Measurements from ENCODE around the gene CXCL14.

Gene CXCL14

GRCh38 chr5:135596157-135596763 is 17.5 kb upstream of the CXCL14 start:
- no peak for DNase-seq

- DNase-seq = no peak
Observed at GRCh38 chr5:135594416-135594960, 15.7 kb upstream of the CXCL14 start.

DNA sequence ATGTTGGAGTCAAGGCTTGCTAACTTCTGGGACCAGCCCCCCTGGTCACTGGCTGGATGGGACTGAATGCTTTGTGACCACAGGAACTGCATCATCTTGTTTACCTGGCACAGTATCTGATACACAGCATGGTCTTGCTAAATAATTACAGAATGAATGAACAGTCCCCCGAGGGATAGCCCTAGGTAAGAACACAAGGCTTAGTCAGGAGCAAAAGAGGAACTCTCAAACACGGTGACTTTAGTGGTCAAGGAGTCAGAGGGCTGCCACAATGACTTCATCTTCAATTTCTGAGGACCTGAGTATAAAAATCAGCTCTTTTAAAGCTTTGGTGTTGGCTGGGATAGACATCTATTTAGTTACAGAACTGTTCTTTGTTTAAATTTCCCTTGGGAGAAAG is 15.1 kb upstream of the CXCL14 start:
- DNase-seq = no peak

DNA sequence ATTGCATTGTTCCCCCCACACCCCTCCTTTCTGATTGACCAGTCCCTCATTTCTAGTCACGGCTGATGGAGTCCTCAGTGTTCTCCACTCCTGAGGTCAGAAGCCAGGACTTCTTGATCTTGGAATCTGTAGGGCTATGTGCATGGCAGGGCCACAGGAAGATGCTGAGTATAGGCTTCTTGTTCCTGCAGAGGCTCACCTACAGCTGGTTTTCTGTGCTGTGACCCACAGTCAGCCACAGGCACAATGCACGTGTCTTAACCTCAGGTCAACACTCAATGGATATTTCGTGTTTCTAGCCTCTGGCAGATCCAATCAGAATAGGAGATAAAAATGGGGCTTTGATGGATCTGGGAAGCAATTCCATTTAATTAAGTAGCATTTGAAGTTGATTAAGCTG is 14.3 kb upstream of the CXCL14 start:
- no peak for DNase-seq

DNA sequence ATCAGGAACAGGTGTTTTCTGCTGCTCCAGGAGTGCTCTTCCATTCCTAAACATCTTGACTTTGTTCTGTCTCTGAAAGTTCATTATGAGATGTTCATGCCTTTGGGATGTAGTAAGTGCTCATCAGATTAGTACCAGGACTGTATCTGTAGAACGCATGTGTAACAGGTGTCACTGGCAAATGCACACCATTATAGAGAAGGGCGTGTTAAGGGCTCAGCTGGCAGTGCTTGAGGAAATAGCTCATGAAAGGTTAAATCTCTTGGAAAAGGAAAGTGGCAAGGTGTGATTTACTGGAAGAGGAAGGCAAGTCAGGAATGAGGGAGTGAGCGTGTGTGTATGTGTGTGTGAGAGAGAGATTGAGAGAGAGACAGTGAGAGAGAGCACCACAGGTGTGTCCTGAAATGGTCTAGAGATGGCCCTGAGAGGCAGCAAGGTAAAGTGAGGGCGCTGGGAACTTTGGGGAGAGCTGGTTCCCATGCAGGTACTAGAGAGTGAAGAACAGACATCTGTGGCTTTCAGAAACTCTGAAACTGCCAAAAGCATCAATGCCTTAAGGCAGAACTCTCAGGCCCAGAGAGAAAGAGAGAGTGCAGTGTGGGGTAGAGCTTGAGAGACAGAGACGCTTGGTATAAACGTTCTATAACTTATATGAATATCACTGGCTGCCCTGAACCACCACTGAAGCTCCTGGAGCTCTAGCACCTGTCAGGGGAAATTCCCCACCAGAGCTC is 13.7 kb upstream of the CXCL14 start:
- no peak for DNase-seq

- DNase-seq = no peak
Observed at GRCh38 chr5:135591277-135591676, 12.5 kb upstream of the CXCL14 start.

DNA sequence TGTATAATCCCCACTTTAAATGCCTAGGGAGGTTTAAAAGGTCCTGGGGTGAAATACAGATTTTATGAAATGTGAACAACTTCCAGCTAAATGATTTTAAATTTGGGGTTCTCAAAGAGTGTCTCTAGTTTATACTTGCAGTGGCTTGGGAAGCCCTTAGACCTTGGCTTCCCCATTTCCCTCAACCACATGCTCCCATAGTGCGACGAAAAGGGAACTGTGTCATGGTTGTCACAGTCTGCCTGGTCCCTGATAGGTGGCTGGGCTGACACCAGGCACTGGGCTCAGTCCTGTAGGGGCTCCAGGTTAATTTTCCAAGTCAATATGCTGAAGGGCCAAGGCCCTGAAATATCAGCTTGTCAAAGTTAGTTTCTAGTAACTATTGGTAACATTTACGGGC is 10.4 kb upstream of the CXCL14 start:
- DNase-seq = peak; percentile 21 to 53

DNA sequence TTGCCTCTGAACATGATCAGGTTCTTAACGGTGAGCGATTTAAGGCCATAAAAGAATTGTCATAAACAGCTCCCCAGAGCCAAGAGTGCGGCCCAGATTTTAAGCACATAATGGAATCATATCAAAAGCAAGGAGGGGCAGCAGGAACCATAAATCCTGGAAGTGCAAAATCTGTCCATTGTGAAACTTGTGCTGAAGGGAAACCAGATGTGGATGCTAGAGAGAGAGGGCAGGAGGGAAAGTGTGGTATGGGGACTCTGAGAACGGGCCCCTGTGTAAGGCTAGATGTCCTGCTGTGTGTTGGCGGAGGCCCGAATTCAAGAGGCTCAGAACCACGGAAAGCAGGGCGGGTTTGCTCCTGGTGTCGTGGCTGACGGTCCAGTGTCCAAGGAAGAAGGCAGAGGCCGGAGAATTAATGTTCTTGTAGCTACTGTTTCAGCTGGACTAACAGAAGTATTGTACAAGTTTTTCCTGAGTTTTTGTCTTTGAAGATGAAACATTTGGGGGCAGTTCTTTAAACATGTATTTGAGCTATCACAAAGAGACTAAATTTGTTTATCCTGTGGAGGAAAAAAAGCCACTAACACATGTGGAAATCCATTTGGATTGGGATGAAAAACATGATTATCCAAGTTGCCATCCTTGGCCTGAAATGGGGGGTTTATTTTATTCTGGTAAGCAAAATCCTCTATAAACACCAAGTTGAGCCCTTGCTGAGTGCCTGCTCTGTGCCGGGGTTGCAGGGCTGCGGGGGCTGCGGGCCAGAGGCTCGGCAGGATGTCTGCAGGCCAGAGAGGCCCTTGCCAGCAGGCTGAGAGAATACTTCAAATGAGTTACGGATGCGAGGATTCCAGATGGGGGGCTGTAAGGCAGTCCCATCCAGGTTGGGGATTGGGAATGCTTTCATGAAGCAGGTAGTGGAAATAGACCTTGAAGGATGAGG is 9.2 kb upstream of the CXCL14 start:
- no peak for DNase-seq

DNA sequence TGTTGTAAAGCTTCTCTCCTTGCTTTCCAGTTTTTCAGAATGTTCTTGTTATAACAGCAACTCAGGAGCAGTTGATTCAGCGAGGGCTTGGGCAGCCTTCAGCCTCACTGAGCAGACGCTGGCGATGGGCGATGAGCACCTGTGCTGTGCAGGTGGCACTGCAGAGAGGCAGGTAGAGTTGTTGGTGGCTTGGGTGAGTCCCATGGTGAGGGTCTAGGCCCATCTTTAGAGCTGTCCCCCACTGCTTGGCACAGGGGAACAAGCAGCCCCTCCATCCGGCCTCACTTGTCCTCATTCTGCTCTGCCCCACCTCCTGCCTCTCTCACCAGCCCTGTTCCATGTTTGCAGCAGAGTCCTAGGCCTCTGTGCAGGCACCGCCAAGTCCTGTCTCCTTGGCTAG is 6.1 kb upstream of the CXCL14 start:
- DNase-seq = no peak

DNA sequence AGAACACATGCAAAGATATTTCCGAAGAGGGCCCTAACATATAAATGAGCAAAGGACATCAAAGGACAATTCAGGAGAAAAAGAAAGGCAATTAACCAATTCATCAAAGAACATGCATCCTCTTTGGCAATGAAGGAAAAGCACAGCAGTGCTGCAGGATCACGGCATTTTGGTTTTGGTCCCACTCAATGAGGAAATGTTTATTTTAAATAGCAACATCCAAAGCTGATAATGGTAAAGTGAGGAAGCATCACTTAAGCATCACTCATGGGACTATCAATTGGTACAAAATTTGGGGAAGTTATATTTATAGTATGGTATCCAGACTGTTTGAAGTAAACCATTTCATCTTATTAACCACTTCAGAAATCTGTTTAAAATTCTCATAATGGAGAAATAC is 5.5 kb upstream of the CXCL14 start:
- DNase-seq = no peak

- DNase-seq = no peak
Observed at GRCh38 chr5:135582099-135582781, 3.4 kb upstream of the CXCL14 start.

DNA sequence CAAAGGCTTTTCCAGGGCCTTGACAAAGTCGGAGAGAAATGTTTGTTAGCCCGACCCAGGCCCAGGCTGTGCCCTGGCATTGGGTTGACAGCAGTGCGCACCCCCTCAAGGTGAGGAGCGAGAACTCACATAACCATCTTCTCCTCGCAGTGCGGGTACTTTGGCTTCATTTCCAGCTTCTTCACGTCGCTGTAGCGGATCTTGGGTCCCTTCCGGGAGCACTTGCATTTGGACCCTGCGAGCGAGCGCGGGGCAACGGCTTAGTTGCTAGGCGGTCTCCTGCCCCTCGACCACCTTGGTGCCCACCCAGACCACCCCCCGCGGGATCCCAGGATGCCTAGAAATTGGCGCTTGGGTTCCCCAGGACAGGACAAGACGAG is 496 bp downstream of the CXCL14 start:
- DNase-seq = no peak

GRCh38 chr5:135577421-135577820 is 1.4 kb downstream of the CXCL14 start:
- DNase-seq = no peak

DNA sequence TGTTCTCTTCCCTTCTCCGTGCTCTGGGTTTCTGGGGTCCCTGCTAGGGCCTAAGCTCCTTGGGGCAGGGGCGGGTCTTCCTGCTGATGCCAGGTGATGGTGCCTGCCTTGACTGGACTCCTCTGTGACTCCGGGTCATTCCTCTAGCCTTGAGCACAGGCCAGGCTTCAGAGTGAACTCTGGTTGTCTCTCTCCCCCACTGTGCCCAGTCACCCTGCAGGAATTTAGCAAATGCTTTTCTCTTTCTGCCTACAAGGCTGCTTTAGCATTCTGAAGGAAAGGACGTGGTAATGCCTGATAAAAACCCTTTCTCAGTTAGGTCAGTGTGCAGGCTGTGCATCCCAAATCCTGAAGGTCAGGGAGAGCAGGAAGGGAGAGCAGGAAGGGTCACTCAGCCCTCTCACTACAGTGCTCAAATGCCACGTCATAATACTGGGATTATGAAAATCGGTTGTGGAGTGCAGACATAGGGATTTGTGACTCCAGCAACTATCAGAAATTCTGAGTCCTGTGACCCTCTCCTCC is 2.7 kb downstream of the CXCL14 start:
- DNase-seq = no peak

DNA sequence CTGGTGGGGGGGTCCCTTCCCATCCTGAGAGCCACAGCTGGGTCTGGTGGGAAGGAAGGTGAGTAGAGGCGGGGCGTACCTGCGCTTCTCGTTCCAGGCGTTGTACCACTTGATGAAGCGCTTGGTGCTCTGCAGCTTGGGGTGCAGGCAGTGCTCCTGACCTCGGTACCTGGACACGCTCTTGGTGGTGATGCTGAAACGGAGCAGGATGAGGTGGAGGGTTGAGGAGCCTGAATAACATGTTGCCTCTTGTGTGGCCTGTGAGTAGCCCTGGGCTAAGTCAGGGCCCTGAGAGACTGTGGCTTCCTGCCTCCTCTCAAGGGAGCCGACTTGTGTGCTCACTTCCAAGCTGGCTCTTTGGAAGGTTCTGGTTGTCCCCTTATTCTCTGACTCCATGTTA is 4.3 kb downstream of the CXCL14 start:
- no peak for DNase-seq

GRCh38 chr5:135571902-135572301 is 6.9 kb downstream of the CXCL14 start:
- no peak for DNase-seq

DNA sequence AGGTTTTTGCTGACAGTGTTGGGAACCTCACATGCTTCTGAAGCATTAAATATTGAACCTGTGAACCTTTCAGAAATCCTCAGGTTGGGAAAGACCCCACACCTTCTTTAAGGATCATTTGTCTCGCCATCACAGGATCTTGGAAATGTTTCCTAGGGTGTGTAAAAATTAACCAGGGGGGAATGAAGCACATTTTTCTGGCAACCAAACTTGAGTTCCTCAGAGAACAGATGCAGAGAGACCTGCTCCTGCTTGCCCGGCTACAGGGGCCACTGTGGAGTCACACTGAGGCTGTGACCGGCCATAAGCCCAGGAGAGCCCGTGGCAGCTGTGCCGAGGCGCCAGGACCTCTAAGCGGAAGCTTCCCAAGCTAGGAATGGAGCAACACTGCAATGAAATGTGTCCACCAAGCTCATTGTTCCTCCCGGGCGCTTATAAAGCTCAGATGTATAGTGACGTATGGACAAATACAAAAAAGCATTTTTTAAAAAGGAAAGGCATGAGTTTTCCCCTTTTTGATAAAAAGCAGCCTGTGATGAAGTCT is 7.7 kb downstream of the CXCL14 start:
- DNase-seq = no peak

DNA sequence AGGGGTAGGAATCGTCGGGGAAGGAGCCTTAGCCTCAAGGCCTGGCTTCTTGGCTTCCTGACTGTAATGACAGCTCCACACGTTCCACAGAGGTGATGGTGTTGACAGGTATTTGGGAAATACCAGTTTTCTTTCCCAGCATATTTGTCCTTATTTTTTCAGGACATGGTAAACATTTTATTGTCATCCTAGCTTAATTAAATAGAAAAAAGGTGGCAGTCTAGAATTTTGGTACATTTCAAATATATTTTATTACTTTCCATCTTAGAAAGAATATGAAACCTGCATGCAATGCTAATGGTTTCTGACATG is 8.4 kb downstream of the CXCL14 start:
- no peak for DNase-seq

GRCh38 chr5:135569755-135570452 is 8.9 kb downstream of the CXCL14 start:
- DNase-seq = peak; percentile 36 to 51

- no peak for DNase-seq
Observed at GRCh38 chr5:135568923-135569360, 9.8 kb downstream of the CXCL14 start.

DNA sequence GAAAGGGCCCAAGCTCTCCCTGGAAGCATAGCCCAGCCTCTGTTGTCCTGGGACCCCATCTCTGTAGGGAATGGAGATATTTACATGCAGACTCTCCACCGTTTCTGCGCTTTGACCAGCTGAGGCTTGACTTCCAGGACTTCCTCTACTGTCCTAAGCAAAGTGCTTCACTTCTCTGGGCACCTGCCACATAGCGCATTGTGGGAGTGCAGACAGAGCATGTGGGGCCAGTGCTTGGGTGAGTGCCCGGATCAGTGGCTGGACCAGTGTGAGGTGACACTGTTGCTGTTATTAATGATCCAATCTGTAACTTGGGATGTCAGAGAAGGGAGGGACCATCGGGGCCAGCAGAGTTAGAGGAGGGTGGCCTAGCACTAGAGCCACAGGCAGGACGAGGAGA is 10.5 kb downstream of the CXCL14 start:
- no peak for DNase-seq

GRCh38 chr5:135567661-135568060 is 11.1 kb downstream of the CXCL14 start:
- DNase-seq = no peak

Measured in inflammatory macrophage (primary cell).